HG03575 (cell line): ENCODE data around the gene CHID1.

Experiments used
- ATAC-seq: cut with Tn5 transposase; IDR thresholded peaks from one replicate; pipeline ENCODE4 v1.9.1; 2021; ENCODE audit not compliant: unreplicated experiment, insufficient number of reproducible peaks, low FRiP score; ENCODE audit errors: extremely low read depth

CHID1 gene

DNA sequence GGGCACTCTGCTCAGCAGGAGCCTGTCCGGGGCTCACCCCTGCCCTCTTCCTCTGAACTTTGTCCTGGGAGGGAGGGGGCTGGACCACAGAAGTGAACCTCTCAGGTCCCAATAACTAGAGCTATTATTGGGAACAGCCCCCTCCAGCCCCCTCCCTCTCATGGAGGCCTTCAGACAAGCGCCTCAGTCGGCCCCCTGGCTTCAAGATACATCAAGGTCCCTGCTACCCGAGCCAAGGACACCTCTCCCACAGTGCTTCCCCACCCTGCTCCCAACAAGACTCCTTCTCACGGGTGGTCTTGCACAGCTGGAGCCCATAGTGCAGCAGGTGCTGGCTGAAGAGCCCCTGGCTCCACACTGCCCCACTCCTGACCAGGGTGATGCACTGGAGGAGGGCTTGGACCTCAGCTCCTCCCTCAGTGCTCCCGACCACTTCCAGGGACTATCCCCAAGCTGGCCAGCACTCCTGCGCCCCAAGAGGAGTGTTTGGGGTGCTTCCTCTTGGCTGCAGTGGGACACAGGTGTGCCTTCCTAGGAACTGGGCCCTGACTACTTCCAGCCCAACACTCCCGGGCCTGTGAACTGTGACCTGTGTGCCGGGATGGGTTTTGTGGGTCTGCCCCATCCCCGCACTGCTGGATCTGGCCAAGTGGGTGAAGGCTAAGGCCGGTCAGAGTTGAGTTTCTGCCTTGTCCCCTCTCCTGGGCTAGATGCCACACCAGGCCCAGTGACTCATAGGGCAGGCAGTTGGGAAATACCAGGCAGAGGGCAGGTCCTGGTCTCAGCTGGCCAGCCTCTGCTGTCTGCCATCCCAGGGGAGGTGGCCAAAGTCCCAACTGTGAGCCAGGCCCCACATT lies 89.7 kb downstream of the CHID1 start:
- ATAC-seq: no peak

DNA sequence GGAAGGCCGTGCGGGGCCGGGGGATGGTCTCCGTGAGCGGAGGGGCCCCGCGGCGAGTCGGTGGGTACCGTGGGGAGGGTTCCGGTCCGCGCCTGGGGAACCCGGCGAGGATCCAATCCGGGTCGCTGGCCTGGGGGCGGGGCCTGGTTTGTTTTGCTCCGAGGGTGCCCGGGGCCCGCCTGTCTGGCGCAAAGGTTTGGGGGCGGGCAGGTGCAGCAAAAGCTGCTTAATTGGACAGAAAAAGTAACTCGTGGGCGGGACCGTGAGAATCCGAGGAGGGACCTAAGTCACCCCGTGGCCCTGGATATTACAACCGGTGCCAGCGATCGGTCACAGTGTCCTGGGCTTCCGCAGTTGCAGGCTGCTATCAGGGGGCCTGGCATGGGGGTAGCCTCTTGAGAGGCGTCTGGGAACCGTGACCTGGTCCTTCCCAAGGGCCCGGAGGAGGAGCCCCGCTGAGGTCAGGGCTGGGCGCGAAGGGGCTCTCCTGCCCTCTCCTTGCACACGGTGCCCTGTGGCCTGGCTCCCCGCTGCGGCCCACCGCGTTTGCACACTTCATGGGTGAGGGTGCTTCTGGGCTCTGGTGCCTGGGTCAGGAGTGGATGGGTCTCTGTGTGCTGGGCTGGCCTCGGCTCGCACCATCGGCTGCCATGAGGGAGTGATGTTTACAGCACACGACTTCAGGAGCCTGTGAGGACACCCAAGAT lies 90.5 kb downstream of the CHID1 start:
- no peak for ATAC-seq

DNA sequence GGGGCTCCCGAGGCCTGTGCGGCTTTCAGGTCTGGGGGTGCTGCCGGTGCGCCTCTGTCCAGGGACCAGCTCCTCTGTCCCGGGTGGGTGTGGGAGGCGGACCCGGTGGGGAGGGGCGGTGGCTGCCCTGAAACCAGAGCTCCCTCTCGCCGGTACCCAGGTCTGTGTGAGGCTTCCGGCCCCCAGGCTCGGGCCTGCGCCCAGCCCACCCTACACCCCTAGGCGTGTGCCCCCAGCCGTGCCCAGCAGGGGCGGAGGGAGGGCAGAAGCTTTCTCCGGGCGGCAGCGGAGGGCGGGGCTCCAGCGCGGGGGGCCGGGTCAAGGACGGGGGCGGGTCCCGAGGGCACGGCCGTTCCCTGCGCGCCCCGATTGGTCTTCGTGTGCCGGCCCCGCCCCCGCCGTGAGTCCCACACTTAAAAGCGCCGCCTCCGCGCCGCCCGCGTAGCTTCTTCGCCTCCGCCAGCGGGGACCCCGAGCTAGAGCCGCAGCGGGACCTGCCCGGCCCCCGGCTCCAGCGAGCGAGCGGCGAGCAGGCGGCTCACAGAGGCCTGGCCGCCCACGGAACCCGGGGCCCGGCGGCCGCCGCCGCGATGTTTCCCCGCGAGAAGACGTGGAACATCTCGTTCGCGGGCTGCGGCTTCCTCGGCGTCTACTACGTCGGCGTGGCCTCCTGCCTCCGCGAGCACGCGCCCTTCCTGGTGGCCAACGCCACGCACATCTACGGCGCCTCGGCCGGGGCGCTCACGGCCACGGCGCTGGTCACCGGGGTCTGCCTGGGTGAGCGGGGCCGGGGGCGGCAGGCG lies 91.3 kb downstream of the CHID1 start:
- no peak for ATAC-seq

DNA sequence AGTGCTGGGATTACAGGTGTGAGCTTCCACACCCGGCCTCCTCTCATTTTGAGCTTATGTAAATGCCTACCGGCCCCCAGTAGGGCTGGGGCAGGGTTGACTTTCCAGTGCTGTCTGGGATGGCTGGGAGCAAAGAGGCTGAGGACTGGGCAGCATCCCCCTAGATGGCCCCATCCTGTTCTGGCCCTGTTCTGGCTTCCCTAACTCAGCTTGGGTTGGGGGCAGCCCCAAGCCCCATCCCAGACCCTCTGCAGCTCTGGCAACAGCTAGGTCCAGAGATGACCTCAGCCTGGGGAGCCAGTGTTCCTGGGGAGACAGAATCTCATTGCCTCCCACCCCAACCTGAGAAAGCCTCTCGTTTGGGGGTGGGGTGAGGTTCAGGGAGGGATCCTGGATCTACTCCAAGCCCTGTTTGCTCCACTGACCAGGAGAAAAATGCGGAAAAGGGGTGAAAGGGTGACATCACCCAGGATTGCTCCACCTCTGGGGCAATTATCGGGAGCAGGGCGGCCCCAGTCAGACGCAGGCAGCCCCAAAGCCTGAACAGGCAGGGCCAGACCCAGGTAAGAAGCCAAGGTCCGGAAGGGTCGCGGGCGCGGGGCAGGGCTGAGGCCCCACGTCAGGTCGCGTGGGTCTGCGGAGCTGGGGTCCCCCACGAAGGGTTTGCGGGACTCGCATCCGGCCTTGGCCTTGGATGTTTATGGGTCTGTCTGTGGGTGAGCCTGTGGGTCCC lies 92.0 kb downstream of the CHID1 start, which contains the start of gene PNPLA2:
TSS of gene PNPLA2 (plus strand) at position 519 of the 733 bp plus-strand sequence. CDS start 805 bp downstream, outside the sequence.
- ATAC-seq: no peak
